Stimulated activated CD4-positive, alpha-beta T cell treated with anti-CD3 and anti-CD28 coated beads, TNF-alpha, amount 100 ng/mL, for 4 hours (primary cell): Measurements from ENCODE around the gene HNRNPM.
A peak's percentile ranks its signal among the peaks of the same experiment; 100 is the strongest.
"Not testable (repeated sequence)": the region's sequence is repeated elsewhere in the genome, so short reads cannot be mapped to it uniquely, and the experiment has no call there.

Source experiments
- DNase-seq, 3 experiments: peaks; one replicate each; pipeline ENCODE4 v3.0.0-alpha.2; 2020; ENCODE audit warnings: low read depth in 3 of 3

HNRNPM gene

GRCh38 chr19:8426283-8426682 is 18.5 kb upstream of the HNRNPM start:
- no peak for DNase-seq

- no peak for DNase-seq
These were observed 15.7 kb upstream of the HNRNPM start for GRCh38 chr19:8429044-8429443.

- DNase-seq: no peak
These were observed 14.9 kb upstream of the HNRNPM start for GRCh38 chr19:8429826-8430225.

GRCh38 chr19:8430650-8431049 is 14.1 kb upstream of the HNRNPM start:
- DNase-seq: no peak

- DNase-seq: no peak
These were observed 6.5 kb upstream of the HNRNPM start for GRCh38 chr19:8438236-8438635.

- no peak for DNase-seq
These were observed 2.8 kb upstream of the HNRNPM start for GRCh38 chr19:8441725-8442544.

GRCh38 chr19:8444140-8444676 is 567 bp upstream of the HNRNPM start:
- not testable (repeated sequence) for DNase-seq

- DNase-seq: peak; percentile 11 to 22 (median 19)
These were observed 770 bp downstream of the HNRNPM start for GRCh38 chr19:8445488-8446001.

- DNase-seq: no peak
These were observed 1.4 kb downstream of the HNRNPM start for GRCh38 chr19:8446061-8446709.

- no peak for DNase-seq
These were observed 5.1 kb downstream of the HNRNPM start for GRCh38 chr19:8449830-8450229.

GRCh38 chr19:8451377-8451776 is 6.6 kb downstream of the HNRNPM start:
- DNase-seq: no peak

- DNase-seq: no peak
These were observed 7.1 kb downstream of the HNRNPM start for GRCh38 chr19:8451885-8452284.

GRCh38 chr19:8452446-8453123 is 7.8 kb downstream of the HNRNPM start:
- no peak for DNase-seq

GRCh38 chr19:8453616-8454015 is 8.8 kb downstream of the HNRNPM start:
- no peak for DNase-seq

GRCh38 chr19:8454218-8454617 is 9.4 kb downstream of the HNRNPM start:
- DNase-seq: no peak

GRCh38 chr19:8455018-8455417 is 10.2 kb downstream of the HNRNPM start:
- DNase-seq: no peak

- no peak for DNase-seq
These were observed 11.3 kb downstream of the HNRNPM start for GRCh38 chr19:8456064-8456463.

GRCh38 chr19:8457209-8457608 is 12.4 kb downstream of the HNRNPM start:
- DNase-seq: no peak

GRCh38 chr19:8457827-8458226 is 13.1 kb downstream of the HNRNPM start:
- no peak for DNase-seq

- no peak for DNase-seq
These were observed 13.6 kb downstream of the HNRNPM start for GRCh38 chr19:8458380-8458779.

- no peak for DNase-seq
These were observed 14.3 kb downstream of the HNRNPM start for GRCh38 chr19:8459095-8459494.
